Gastroesophageal sphincter (tissue), 4 donors: ENCODE measurements around the gene CMYA5. TPM values are rescaled to one million over a fixed set of nuclear protein-coding genes. Genes with fewer than 3 reads are reported as not detected.

ENCODE experiments used
- ATAC-seq: fragments of 150-250 bp; one replicate; pipeline ENCODE4 v1.9.1; 2016; ENCODE audit warnings: mild to moderate bottlenecking, moderate library complexity
- H3K27ac ChIP-seq, 4 donors: fragments of 200-600 bp; sonication (generic) in 3 of 4; 1 replicate in 3 of 4; 2 replicates in 1 of 4; pipeline ENCODE4 v1.5.1; 2016 to 2019
- H3K27me3 ChIP-seq: fragments of 200-600 bp; sonication (generic); one replicate; pipeline ENCODE4 v1.5.1; 2019
- H3K36me3 ChIP-seq, 2 donors: fragments of 200-600 bp; sonication (generic); one replicate each; pipeline ENCODE4 v1.5.1; 2019; ENCODE audit warnings: control low read depth in 1 of 2
- H3K4me1 ChIP-seq, 3 donors: fragments of 200-600 bp; sonication (generic); 1 replicate in 2 of 3; 2 replicates in 1 of 3; pipeline ENCODE4 v1.5.1; 2016 to 2019; ENCODE audit warnings: control low read depth in 2 of 3
- H3K4me3 ChIP-seq, 2 donors: fragments of 200-600 bp; sonication (generic); one replicate each; pipeline ENCODE4 v1.5.1; 2019; ENCODE audit warnings: mild to moderate bottlenecking in 1 of 2, moderate library complexity in 1 of 2
- H3K9me3 ChIP-seq, 3 donors: fragments of 200-600 bp; sonication (generic); one replicate each; pipeline ENCODE4 v1.5.1; 2017 to 2019; ENCODE audit warnings: control low read depth in 2 of 3
- EP300 ChIP-seq: sonication (generic); formaldehyde crosslinking; IDR thresholded peaks from one replicate; pipeline ENCODE4 v1.6.1; 2017; ENCODE audit warnings: antibody characterized with exemption, mild to moderate bottlenecking
- POLR2A ChIP-seq, 2 donors: fragments of 450-650 bp; IDR thresholded peaks; one replicate each; pipeline ENCODE4 v1.6.1; 2017; ENCODE audit warnings: antibody characterized with exemption in 2 of 2, mild to moderate bottlenecking in 2 of 2, moderate library complexity in 1 of 2
- POLR2AphosphoS5 ChIP-seq: sonication (generic); formaldehyde crosslinking; IDR thresholded peaks from one replicate; pipeline ENCODE4 v1.6.1; 2017; ENCODE audit warnings: antibody characterized with exemption
- WGBS, 2 donors: methylation state at CpG; one replicate each; pipeline ENCODE4 v1.1.5; 2018; ENCODE audit warnings: low coverage in 1 of 2; 5-methylcytosine and 5-hydroxymethylcytosine counted together
- total RNA-seq, 4 donors: library from RNA; depleted of rRNA; stranded (reverse); fragments of >200 nt; gene quantifications; one replicate each; pipeline ENCODE4 v1.1.0, GENCODE V29; 2016
- TF ChIP-seq, protein P1 (sequence below), 4 experiments: fragments of 200-600 bp in 2 of 4; fragments of 450-650 bp in 2 of 4; sonication (generic) in 1 of 4; IDR thresholded peaks; one replicate each; pipeline ENCODE4 v1.5.1; 2017 to 2019; ENCODE audit warnings: antibody characterized with exemption in 4 of 4, mild to moderate bottlenecking in 2 of 4, moderate library complexity in 2 of 4

CMYA5 gene
- total RNA-seq, 4 donors from 2014 or later, result 3.2 to 11.3 (median 7.9) TPM

DNA sequence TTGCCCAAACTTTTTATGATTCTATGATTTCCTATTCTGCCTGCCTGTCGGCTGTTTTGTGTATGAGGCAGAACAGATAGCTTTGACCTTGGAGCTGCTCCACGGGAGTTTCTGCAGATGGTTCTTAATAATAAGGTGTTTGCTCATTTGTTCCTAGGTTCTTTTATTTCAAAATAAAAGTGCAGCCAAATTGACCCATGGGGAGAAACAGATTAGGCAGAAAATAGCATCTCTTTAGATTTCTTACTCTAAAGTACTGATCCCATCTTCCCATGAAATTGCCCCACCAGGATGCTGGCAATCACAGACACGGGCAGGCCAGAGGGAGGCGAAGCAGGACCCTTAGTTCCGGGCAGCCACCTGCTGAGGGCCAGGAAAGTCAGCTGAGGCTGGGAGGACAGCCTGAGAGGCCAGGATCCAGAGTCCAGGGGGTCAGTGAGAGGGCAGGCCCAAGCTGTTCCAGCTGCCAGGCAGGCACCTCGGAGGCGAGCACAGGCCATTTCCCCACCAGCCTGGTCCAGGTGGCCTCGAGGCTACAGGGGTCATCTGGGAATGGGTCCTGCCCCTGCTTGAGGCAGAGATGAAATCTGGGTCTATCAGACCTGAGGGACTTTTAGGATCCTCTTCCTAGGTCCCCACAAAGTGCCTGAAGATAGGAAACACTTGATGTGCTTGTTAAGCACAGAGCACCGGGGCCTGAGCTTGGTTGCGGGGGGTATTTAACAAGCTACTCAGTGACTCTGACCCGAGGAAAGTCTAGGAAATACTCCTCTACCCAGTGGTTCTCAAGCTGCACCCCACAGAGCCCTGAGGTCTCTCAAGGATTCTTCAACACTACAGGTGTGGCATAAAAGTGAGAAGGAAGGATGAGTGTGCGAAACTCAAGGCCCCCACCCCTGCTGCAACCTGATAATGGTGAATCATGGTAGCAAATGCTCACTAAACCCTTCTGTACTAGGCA is 145.4 kb downstream of the CMYA5 start:
- H3K4me1 ChIP-seq, result peaks cover 0 to 26% (median 11%) of the 10 kb centered on the region in 3 donors
- H3K4me3 ChIP-seq, result no peak overlapping the region
- H3K27me3 ChIP-seq, result no peaks in the 10 kb centered on the region
- no peaks in the 10 kb centered on the region for H3K36me3 ChIP-seq
- no peaks in the 10 kb centered on the region for H3K9me3 ChIP-seq
- ATAC-seq, result peak; percentile 44
- H3K27ac ChIP-seq, result peak overlapping the region in 3 of 4 donors; percentile 45 to 61 (median 46)
- WGBS, 2 donors, result 33 to 40% methylated on average over 3 of the region's 12 CpGs
- no peak for TF ChIP-seq POLR2AphosphoS5
- TF ChIP-seq POLR2A (IDR thresholded peaks at IDR 0.05), result no peak
- no peak for TF ChIP-seq EP300
- TF ChIP-seq, protein P1, sequence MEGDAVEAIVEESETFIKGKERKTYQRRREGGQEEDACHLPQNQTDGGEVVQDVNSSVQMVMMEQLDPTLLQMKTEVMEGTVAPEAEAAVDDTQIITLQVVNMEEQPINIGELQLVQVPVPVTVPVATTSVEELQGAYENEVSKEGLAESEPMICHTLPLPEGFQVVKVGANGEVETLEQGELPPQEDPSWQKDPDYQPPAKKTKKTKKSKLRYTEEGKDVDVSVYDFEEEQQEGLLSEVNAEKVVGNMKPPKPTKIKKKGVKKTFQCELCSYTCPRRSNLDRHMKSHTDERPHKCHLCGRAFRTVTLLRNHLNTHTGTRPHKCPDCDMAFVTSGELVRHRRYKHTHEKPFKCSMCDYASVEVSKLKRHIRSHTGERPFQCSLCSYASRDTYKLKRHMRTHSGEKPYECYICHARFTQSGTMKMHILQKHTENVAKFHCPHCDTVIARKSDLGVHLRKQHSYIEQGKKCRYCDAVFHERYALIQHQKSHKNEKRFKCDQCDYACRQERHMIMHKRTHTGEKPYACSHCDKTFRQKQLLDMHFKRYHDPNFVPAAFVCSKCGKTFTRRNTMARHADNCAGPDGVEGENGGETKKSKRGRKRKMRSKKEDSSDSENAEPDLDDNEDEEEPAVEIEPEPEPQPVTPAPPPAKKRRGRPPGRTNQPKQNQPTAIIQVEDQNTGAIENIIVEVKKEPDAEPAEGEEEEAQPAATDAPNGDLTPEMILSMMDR (IDR thresholded peaks at IDR 0.05), result no peak

DNA sequence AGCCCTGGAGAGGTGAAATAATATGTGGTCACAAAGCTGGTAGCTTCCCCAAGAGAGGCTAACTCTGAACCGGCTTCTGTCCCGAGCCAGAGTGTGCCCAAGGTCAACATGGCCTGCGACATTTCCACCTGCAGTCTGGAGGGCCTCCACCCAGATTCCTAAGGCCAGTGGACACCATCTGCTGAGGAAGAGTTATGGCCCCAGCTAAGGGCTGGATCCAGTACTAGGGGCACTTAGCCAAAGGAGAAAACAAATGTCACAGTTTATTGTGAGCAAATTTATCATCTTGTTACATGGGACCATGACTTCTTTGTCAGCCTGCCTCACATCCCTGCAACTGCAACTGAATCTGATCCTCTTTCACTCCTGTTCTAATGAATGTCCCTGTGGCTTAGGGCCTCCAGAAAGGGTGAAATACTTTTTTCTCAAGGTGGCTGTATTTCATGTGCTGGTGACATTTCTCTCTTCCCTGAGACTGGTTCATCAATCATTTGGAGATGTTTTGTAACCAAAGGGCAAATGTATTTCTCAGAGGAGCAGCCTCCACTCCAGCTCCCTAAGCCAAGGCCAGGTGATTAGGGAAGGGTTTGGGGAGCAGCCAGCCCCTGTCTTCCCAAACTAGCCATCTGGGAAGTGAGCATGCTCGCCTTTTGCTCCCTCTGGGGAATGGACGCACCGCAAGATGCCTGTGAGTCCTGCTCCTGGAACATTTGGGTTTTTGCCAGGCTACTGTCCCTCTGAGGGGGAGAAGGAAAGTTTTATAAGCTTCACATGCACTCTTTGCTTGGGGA is 148.3 kb downstream of the CMYA5 start:
- no peaks in the 10 kb centered on the region for H3K36me3 ChIP-seq
- TF ChIP-seq POLR2AphosphoS5, result no peak
- no peak for TF ChIP-seq POLR2A (IDR thresholded peaks at IDR 0.05)
- TF ChIP-seq EP300, result no peak
- TF ChIP-seq, protein P1 (IDR thresholded peaks at IDR 0.05), result no peak
- no peak for ATAC-seq
- no peaks in the 10 kb centered on the region for H3K27me3 ChIP-seq
- WGBS, 2 donors, result 51% methylated on average over 3 of the region's 6 CpGs; no CpG with 5 or more reads in 1 of the 2 donors
- H3K4me1 ChIP-seq, result peaks cover 0 to 26% (median 11%) of the 10 kb centered on the region in 3 donors
- no peaks in the 10 kb centered on the region for H3K9me3 ChIP-seq
- H3K27ac ChIP-seq, result peak overlapping the region in 2 of 4 donors; percentile 5 to 17
- H3K4me3 ChIP-seq, result no peak overlapping the region

DNA sequence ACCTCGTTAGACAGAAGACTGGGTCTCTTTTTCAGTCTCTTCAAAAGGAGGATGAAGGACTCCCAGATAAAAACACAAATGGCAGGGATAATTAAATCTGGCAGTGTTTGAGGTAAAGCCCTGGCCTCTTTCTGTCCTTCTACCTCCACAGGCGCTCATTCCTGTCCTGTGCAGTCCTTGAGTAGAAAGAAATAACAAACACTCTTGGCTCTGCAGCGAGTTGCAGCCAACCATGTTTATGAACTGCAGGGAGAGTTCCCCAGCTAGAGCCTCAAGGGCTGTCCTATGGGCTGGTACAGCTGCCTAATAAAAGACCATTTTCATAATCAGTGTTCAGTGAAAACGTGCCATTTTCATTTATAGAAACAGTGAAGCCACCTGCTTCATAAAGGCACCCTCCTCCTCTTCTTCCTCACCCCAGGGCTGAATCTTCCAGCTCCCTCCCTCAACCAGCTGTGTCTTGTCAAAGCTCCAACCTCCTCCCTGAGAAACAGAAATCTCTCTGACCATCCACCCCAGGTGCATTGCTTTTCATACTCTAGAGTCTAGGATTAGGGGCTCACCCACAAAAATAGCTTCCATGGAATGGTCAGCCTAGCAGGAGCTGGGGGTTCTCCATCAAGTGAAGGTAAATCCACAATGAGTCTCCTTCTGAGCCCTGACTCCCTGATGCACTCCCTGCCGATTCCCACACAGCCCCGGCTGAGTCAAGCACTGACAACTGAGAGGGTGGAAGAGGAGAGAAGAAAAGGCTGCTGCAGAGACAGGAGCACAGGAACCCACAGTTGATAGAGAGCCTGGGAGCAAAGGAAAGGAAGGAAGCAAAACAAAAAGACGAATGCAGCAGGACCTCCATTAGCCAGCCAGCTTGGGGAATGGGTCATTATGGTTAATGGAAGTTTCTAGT is 150.7 kb downstream of the CMYA5 start:
- TF ChIP-seq EP300 (no peak), POLR2AphosphoS5 (no peak), POLR2A (IDR thresholded peaks at IDR 0.05) (no peak)
- TF ChIP-seq, protein P1 (IDR thresholded peaks at IDR 0.05), result no peak
- peaks cover 0 to 13% (median 8%) of the 10 kb centered on the region in 3 donors for H3K4me1 ChIP-seq
- no peak for ATAC-seq
- no peaks in the 10 kb centered on the region for H3K27me3 ChIP-seq
- no peaks in the 10 kb centered on the region for H3K9me3 ChIP-seq
- no peak overlapping the region for H3K27ac ChIP-seq
- 60 to 66% methylated on average over 3 to 5 of the region's 7 CpGs for WGBS, 2 donors
- H3K4me3 ChIP-seq, result no peak overlapping the region
- no peaks in the 10 kb centered on the region for H3K36me3 ChIP-seq

DNA sequence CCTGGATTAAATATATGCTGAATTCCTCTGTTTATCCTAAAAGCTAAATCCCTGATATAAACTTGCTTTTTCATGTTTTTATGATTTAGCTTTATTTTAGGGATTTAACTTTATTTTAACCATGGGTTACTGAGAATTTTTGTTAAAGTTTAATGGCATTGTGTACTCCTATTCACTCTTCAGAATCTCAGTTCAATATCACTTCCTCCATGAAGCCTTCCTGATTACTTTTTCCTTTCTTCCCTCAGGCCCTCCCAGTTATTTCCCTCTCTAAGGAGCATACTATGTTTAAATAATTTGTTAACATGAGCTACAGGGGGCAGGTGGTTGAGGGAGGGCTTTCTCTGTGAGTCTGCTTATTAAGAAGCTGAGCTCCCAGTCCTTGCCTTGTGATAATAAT is 151.5 kb downstream of the CMYA5 start:
- Histone ChIP-seq H3K27me3 (no peaks in the 10 kb centered on the region), H3K9me3 (no peaks in the 10 kb centered on the region), H3K27ac (no peak overlapping the region), H3K36me3 (no peaks in the 10 kb centered on the region), H3K4me1 (peaks cover 0 to 12% (median 8%) of the 10 kb centered on the region in 3 donors), H3K4me3 (no peak overlapping the region)
- TF ChIP-seq EP300 (no peak), POLR2AphosphoS5 (no peak), POLR2A (IDR thresholded peaks at IDR 0.05) (no peak)
- TF ChIP-seq, protein P1 (IDR thresholded peaks at IDR 0.05), result no peak
- no peak for ATAC-seq
